ENCODE measurements around the gene MYADML2.
A peak's percentile ranks its signal among the peaks of the same experiment; 100 is the strongest.

Gene MYADML2

DNA sequence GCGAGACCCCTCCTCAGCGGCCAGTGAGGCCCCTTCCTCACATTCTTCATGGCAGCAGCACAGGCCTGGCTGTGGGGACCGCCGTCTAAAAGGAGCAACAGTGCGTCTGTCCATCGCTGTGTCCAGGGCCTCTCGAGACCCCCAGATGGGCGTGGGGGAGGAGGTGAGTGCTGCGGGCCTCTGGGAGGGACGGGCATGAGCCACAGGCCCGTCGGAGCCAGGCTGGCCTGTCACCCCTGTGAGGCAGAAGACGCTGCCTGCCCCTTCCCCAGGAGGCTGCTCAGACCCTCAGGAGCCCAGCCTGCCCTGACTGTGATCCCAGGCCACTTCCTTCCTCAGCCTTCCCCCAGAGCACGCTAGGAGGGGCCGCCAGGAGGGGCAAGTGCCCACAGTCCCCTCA, 7.8 kb downstream of the MYADML2 start:
- DNase-seq (ENCODE audit: low spot score) = no peak

DNA sequence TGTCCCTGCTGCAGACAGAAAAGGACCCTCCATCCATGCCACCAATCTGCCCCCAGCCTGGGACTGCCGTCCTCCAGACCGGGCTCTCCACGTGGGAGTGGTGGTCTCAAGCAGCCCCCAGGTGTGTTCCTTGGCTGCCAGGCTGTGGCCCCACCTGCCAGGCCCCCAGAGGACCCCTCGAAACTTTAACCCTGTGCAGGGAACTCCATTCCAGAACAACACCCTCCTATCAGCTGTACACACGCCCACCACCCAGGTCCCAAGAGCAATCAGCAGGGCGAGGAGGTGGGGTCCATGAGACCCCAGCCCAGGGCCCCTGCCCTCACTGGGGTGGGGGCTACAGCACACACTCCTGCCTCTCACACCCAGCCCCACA, 11.3 kb downstream of the MYADML2 start:
- no peak for DNase-seq (ENCODE audit: low spot score)

DNA sequence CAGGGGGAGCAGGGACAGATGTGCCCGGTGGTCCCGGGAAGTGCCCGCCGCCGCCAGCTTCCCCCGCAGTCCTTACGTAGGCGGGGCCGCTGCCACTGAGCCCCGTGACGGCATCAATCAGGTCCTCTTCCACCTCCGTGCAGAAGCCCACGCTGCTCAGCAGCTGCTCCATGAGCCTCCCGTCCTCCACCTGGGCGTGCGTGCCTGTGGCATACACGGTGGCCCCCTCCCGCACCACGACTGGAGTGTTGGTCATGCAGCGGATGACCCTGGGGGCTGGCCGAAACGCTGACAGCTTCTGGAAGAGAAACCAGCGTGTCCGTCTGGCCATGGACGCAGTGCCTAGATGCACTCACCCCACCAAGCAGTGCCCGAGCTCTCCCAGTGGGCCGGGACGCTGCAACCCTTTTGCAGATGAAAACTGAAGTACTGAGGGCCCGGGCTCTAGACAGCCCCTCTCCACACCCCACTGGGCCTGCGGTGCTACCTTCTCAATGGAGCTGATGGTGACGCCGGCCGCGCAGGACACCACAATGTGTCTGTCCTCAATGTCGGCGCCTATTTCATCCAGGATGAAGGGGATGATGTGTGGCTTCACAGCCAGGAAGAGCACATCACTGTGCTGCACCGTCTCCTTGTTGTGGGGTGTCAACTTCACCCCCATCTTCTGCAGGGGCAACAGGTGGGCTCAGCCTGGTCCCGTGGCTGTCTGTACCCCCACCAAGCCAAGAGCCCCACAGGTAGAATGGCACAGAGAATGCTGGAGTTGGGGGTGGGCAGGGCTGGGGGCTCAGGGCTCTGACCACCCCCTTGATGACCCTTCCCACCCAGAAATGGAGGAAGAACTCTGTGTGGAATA, 12.0 kb downstream of the MYADML2 start:
- DNase-seq (ENCODE audit: low spot score) = no peak

DNA sequence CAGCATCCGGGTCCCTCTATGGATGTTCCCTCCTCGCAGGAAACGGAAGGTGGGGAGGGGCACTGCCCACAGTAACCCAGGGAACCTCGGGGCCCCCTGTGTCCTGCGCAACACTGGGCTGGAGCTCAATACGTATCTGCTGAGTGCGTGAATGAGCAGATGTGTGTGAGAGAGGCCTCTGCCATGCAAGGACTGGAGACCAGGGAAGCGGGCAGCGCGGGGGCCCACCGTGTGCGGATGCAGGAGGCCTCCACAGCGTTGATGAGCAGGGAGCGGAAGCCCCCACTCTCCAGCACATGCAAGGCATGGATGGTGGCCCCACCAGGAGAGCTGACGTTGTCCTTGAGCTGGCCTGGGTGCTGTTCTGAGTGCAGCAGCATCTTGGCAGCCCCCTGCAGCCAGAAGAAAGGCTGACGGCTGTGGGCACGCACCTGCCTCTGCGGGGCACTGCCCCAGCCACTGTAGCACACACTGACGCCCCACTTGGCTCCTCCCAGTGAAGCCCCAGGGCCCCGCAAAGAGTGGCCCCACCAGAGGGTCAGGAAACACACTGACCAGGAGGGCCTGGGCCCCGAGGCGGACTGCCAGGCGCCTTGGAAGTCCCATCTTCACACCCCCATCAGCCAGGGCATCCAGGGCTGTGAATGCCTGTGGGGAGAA, 12.8 kb downstream of the MYADML2 start:
- no peak for DNase-seq (ENCODE audit: low spot score)

DNA sequence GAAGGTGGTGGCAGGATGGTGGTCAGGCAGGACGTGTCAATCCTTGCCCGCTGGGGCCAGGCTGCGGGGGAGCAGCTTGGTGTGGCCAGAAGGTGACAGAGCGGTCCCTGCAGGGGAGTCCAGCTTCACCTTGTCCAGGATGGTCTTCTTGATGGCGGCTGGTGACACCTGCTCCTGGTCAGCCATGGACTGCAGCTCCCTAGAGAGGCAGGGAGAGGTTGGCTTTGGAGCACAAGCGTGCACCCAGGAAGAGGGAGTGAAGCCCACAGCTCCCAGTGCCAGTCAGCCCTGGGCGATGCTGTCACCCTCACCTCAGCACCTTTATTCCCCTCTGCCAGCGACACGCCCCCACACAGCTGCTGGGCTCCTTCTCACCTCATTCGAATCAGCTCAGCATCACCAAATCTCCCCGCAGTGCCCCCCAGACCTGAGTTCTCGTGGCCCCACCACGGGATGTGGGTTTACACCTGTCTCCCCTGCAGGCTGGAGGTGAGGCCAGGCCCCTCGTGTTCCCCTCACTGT, 13.8 kb downstream of the MYADML2 start:
- no peak for DNase-seq (ENCODE audit: low spot score)

DNA sequence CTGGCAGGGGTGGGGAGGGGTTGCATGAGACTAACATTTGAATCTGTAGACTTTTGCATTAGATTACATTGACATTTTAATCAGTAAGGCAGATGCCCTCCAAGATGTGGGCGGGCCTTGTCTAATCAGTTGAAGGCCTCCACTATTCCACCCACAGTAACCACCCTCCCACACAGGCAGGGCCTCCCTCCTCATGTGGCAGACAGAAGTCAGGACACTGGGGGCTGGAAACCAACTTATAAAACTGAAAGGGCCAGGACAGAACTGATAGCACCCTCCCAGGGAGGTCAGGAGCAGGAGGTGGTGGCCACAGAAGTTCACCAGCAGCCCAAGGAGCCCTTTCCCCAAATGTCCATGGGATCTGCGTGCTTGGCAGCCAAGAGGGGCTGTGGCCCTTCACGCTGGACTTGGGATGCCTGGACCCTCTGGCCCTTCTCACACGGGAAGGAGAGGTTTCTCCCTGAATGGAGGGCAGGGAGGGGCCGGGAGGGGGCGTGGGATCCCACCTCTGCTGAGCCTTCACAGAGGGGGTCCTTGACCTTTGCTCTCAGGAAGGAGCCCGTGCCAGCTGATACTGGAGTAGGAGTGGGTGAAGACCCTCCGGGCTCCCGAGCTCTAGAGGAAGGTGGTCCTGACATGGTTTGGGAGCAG, 14.6 kb downstream of the MYADML2 start:
- DNase-seq (ENCODE audit: low spot score) = no peak

DNA sequence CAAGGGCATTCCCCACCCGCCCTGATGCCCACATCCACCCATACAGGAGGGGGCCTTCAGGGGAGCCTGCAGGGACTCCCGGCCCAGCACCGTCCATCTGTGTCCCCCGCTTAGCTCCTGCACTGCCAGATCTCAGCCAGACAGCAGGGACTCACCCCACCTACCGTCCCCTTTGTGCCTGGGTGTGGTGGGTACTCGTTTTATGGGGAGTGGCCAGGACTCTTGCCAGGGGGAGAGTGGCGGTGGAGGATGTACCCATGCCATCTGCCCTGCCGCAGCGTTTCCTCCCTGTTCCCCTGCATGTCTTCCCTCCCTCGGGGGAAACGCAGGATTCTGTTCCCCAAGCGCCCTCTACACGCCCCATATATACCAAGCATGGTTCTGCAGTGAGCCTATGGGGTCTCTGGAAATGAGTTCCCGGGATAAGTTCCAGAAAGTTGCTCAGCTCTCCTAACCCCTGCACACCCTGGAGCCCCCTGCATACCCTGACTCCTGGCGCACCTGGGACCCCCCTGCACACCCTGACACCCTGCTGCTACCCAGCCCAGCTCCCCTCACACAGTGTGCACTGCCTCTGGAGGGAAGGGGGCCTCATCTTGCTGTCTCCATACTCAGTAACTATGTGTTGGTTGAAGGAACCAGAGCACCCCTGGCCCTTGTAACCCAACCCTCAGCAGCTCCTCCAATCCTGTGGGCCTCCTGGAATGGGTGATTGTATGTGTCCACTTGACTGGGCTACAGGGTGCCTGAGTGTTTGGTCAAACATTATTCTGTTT, 15.3 kb downstream of the MYADML2 start:
- DNase-seq (ENCODE audit: low spot score) = peak; percentile 37

DNA sequence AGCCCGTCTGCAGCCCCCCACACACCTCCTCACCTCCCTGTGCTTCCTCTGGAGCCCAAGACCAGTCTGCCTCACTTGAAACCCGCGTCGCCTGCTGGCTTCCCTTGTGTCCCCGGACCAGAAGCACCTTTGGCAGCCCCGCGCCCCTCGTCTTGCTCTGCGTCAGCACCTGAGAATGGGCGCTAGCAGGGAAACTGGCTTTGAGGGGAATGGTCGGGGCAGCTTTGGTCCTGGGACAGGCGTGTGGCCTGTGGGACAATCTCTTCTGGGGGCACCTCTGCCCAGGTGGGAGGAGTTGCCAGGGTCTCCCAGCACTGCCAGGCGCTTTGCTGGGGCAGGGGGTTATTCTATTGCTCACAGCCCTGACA, 15.9 kb downstream of the MYADML2 start:
- no peak for DNase-seq (ENCODE audit: low spot score)

DNA sequence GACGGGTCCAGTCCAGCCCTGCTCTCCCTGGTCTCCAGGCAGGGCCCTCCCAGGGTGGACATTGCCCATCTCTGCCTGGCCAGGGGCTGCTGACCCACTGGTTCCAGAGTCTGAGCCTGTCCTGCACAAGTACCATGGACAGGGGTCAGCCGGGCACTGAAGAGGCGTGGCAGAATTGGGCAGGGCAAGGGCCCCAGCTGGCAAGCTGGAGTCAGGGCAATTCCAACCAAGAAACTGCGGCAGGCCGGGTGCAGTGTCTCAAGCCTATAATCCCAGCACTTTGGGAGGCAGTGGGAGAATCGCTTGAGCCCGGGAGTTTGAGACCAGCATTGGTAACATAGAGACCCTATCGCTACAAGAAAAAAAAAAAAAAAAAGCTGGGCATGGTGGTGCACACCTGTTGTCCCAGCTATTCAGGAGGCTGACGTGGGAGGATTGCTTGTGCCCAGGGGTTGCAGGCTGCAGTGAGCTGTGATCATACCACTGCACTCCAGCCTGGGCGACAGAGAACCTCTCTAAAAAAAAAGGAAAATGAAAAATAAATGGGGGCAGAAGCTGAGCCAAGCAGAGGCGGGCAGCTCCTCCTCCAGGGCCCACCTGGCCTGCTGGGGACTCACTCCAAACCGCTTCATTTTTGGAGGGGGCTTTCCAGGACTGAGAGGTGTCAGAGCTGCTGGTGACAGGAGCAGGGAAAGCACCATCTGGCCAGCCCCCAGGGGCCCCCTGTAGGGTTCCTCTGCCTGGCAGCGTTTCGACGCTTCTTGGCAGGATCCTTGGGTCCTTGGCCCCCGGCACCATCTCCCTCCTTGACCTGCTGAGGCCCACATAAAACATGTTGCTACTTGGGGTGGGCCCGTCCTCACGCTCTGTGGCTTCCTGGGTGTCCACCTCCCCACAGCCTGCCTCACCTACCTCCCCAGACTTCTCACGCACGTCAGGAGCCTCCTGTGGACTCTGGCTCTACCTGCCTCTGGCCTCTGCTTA, 16.6 kb downstream of the MYADML2 start:
- no peak for DNase-seq (ENCODE audit: low spot score)

DNA sequence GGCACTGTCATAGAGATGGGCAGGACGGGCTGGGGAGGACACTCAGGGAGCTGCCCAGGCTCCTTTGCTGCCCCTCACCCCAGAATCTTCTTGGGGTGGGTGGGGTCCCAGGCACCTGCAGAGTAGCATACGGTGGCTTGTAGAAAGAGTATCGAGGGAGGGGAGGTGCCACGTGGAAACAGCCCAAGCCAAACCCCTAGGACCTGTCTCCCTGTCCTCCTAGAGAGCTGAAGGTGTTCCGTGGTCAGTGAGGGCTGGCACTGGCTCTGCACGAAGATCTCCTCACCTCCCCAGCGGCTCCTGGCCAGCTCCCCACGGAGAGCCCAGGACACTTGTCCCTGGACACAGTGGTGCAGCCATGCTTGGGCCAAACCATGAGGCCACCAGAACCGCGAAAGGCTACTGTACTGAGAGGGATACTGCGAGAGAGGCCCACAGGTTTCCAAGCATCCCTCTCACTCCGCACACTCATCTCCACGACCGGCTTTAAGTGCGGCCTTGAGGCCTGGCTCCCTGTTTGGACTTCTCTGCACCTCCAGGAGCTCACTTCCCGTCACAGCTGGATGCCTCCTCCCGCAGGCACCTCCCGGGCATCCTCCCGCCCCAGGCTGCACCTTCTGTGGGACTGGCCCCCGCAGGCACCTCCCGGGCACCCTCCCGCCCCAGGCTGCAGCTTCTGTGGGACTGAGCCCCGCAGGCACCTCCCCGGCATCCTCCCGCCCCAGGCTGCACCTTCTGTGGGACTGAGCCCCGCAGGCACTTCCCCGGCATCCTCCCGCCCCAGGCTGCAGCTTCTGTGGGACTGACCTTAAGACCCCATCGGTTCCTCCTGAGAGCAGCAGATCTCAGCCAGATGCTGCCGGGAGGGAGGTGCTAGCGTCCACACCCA, 17.5 kb downstream of the MYADML2 start:
- no peak for DNase-seq (ENCODE audit: low spot score)

DNA sequence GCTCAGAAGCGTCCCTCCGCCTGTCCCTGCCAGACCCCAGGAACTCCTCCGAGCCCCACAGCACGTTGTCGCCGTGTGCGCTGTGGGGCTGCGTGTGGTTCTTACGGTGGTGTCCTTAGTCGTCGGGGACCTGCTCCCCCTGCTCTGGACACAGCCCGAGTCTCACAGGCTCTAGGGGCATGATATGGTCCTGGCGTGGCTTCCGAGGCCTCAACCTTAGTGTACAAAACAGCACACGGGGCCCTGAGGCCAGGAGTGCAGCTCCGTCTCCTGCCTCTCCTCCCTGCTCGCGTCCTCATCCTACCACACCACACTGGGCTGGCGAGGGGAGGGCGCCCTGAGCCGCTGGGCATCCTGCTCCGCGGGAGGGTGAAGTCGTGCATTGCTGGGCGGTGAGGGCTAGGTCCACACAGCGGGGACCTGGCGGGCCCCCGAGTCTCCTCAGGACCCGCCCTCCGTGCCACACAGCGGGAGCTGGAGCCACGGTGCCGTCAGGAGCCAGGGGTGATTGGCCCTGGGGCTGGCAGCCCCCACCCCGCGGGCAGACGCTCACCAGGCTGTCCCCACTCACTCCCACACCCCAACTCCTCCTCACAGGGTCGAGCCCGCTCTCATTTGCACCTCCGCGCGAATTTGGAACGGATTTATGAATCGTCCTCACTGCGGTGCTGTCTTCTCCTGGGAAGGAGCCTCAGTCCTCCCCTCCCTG, 18.3 kb downstream of the MYADML2 start:
- DNase-seq (ENCODE audit: low spot score) = peak; percentile 43

DNA sequence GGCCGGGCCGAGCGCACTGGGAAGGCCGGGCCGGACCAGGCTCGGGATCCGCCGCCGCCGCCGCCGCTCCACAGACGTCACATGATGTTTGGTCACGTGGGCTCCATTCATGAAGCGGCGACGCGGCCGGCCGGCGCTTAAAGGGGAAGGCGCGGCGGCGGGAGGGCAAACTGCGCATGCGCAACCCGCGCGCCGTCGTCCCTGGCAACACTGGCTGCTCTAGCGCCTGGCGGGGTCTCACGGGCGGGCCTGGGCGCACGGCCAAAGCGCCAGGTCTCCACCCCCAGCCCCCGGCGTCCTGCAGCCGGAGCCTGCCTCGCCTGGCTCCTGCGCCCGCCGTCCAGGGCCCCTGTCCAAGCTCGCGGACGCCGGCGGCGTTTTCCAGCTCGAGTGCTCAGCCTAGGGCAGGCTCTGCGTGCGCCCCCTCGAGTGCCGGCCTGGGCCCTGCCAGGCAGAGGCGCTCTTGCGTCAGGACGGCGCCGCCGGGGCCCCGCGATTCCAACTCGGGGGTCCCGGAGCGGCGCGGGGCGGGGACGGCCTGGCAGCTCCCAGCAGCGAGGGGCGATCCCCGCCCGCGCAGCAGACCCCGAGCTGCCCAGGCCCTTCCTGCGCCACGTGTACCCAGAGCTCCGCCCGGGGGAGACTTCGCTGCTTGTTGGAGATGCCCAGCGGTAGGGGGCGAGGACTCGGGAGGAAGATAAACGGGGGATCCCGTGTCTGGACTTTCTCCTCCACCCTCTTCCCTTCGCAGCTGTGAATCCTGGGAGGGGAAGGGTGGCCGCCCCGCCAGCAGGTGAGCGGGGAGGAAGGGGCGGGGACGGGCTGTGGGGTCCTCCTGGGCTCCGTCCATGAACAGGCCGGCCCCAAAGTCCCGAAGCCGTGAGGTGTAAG, 19.1 kb downstream of the MYADML2 start, which contains the start of gene MAFG:
MAFG (minus strand) TSS at position 83 of the 891 bp plus-strand sequence. CDS start 4,550 bp downstream, outside the sequence.
- DNase-seq (ENCODE audit: low spot score) = peak; percentile 93

DNA sequence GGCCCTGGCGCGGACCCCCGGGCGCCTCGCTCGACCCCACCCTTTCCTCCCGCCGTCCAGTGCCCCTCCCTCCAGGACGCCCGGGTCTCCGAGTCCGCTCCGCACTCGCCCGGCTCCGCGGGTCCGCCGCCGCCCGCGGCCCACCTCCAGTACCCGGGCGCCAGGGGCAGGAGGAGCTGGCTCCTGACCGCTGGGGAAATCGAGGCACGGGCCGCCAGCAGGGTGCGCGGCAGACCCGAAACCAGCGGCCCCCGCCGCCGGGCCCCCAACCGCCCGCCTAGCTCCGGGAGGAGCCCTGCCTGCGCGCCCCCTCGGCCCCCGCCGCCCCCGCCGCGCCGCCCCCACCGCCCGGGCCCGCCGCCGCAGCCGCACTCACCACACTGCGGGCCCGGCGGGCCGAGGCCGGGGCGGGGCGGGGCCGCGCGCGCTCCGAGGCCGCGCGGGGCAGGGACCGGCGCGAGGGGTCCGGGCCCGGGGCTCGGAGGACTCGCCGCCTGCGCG, 19.8 kb downstream of the MYADML2 start:
- DNase-seq (ENCODE audit: low spot score) = no peak

DNA sequence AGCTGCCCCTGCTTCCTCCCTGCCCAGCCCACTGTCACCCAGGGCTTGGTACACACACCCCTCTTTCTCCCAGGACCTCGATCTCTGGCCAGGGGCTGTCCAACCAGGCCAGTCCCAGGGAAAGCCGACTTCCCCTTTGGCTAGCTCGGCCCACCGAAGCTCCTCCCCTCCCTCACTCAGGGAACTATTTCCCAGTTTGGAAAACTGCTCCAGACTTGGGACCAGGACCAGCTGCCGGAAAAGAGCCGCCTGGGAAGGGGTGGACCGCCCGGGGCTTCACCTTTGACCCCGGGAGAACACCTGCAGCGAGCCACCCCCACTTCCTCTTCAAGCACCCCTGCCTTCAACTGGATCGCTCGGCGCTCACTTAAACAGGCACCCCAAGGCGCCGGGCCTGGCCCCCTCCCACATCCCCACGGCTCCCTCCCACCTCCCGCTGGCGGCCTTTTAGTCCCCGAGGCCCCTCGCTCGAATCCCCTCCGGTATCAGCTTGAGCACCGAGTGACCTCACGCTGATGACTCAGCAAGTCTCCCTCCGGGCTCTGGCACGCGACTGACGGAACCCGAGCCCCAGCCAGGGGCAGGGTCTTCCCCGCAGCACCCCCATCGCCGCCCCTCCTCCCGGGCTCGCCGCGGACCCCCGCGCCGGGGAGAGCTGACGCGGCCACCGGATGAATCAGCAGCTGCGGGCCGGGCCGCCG, 20.4 kb downstream of the MYADML2 start:
- peak; percentile 73 for DNase-seq (ENCODE audit: low spot score)

DNA sequence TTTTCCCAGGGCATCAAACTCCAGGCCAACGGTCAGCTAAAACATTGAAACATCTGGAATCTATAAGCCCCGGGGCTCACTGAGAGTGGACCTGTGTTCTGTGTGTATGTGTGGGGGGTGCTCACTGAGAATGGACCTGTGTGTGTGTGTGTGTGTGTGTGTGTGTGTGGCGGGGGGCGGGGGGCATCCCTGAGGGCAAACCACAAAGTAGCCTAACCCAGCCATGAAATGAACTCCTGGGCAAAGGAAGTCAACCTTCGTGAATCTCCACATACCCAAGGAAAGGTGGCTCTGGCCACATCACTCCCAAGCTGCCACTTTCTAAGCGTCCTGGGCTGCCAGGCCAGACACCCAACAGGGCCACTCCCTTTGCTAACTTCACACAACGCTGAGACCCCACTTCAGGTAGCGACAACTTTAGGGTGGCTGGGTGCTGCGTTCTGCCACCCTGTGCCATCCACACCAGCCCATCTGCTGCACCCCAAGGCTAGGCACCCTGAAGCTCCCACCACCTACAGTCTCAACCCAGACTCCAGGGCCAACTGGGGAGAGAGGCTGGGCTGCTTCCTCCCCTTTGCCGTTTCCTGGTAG, 21.1 kb downstream of the MYADML2 start:
- no peak for DNase-seq (ENCODE audit: low spot score)

All from RKO (cell line).